Neural progenitor cell (in vitro differentiated cells): ENCODE results near the gene TNNI2. TPM values are rescaled to one million over a fixed set of nuclear protein-coding genes. Genes with fewer than 3 reads are reported as not detected.

Experiments used
- DNase-seq: peaks from one replicate; pipeline ENCODE4 v3.0.0-alpha.2; 2016; ENCODE audit warnings: low spot score
- H2AFZ ChIP-seq: fragments of 200-600 bp; sonication (generic); replicated peaks from 2 replicates; pipeline ENCODE4 v1.6.1; 2016; ENCODE audit warnings: antibody characterized with exemption
- H3F3A ChIP-seq: fragments of 200-600 bp; sonication (generic); 2 replicates; pipeline ENCODE4 v1.6.1; 2016; ENCODE audit warnings: antibody characterized with exemption, low read depth
- H3K27ac ChIP-seq: fragments of 200-600 bp; sonication (generic); 2 replicates; pipeline ENCODE4 v1.5.1; 2016; ENCODE audit warnings: mild to moderate bottlenecking
- H3K27me3 ChIP-seq: fragments of 200-600 bp; sonication (generic); 2 replicates; pipeline ENCODE4 v1.6.1; 2016; ENCODE audit warnings: mild to moderate bottlenecking, moderate library complexity
- H3K36me3 ChIP-seq: fragments of 200-600 bp; sonication (generic); 2 replicates; pipeline ENCODE4 v1.5.1; 2016
- H3K4me1 ChIP-seq: fragments of 200-600 bp; sonication (generic); 2 replicates; pipeline ENCODE4 v1.6.1; 2016; ENCODE audit warnings: mixed run types
- H3K4me2 ChIP-seq: fragments of 200-600 bp; sonication (generic); 2 replicates; pipeline ENCODE4 v1.6.1; 2016
- H3K4me3 ChIP-seq: fragments of 200-600 bp; sonication (generic); 2 replicates; pipeline ENCODE4 v1.5.1; 2016
- H3K79me2 ChIP-seq: fragments of 200-600 bp; sonication (generic); 2 replicates; pipeline ENCODE4 v1.6.1; 2016; ENCODE audit warnings: low read depth
- H3K9ac ChIP-seq: fragments of 200-600 bp; sonication (generic); 2 replicates; pipeline ENCODE4 v1.6.1; 2016
- H3K9me3 ChIP-seq: fragments of 200-600 bp; sonication (generic); 2 replicates; pipeline ENCODE4 v1.5.1; 2016; ENCODE audit warnings: low read depth
- H4K20me1 ChIP-seq: fragments of 200-600 bp; sonication (generic); 2 replicates; pipeline ENCODE4 v1.6.1; 2016; ENCODE audit warnings: low read depth
- H3K27ac Mint-ChIP-seq: 3 replicates; pipeline ENCODE4 v1.8.0; 2021; ENCODE audit warnings: mixed read lengths
- H3K27me3 Mint-ChIP-seq: 2 replicates; pipeline ENCODE4 v1.8.0; 2022; ENCODE audit warnings: low read depth, mild to moderate bottlenecking, inconsistent platforms, moderate library complexity, mixed read lengths; ENCODE audit not compliant: insufficient read depth
- H3K36me3 Mint-ChIP-seq: 3 replicates; pipeline ENCODE4 v1.8.0; 2021; ENCODE audit warnings: mixed read lengths
- H3K4me1 Mint-ChIP-seq: 3 replicates; pipeline ENCODE4 v1.8.0; 2021; ENCODE audit warnings: mixed read lengths
- H3K4me3 Mint-ChIP-seq: 3 replicates; pipeline ENCODE4 v1.8.0; 2021; ENCODE audit warnings: mild to moderate bottlenecking, moderate library complexity, mixed read lengths
- H3K9me3 Mint-ChIP-seq: 3 replicates; pipeline ENCODE4 v1.8.0; 2020; ENCODE audit warnings: mixed read lengths
- EZH2 ChIP-seq: fragments of 200-600 bp; sonication (generic); IDR thresholded peaks from 2 replicates; pipeline ENCODE4 v1.6.1; 2017; ENCODE audit warnings: antibody characterized with exemption, mild to moderate bottlenecking, moderate library complexity
- EZH2phosphoT487 ChIP-seq: fragments of 200-600 bp; sonication (generic); IDR thresholded peaks from 2 replicates; pipeline ENCODE4 v1.6.1; 2017; ENCODE audit warnings: antibody characterized with exemption
- total RNA-seq: library from RNA; depleted of rRNA; stranded (reverse); fragments of >200 nt; gene quantifications from 2 replicates; pipeline ENCODE4 v1.2.3, GENCODE V29; 2015; ENCODE audit warnings: low replicate concordance
- TF ChIP-seq, protein P1 (sequence below): fragments of 200-600 bp; sonication (generic); IDR thresholded peaks from 2 replicates; pipeline ENCODE4 v1.5.1; 2017; ENCODE audit warnings: antibody characterized with exemption, mild to moderate bottlenecking

The TNNI2 gene
- total RNA-seq, 1 donor from 2014 or later = 2.6 TPM

DNA sequence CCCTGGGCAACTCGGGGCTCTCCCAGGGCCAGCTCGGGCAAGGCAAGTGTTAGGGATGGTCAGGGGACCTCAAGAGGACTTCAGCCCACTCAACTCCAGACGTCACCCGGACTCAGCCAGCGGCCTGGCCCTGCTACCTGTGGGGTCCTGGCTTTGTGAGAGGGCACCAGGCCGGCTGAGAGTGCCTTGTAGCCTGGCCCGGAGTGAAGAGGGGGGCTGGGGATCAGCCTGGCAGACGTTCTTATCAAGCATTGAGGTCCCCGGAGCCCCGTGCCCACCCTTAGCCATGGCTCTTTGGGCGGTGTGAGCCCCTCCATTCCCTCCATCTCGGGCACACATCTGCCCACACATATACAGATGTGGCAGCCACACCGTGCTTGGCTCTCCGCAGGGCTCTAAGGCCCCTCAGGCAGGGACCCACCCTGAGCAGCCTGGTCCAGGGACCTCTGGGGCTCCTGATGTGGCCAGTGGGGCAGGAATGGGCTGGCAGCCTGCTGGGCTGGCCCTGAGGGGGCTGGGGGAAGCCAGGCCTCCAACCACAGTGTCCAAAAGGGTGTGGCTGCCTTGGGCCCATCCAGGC lies 29.4 kb downstream of the TNNI2 start:
- Mint-ChIP-seq H3K4me1 (peaks cover 43% of the 10 kb centered on the region), H3K9me3 (no peaks in the 10 kb centered on the region), H3K27me3 (peaks cover 13% of the 10 kb centered on the region), H3K36me3 (no peaks in the 10 kb centered on the region), H3K4me3 (no peak overlapping the region), H3K27ac (no peak overlapping the region)
- Histone ChIP-seq H3F3A (no peaks in the 10 kb centered on the region), H3K27me3 (peaks cover 16% of the 10 kb centered on the region), H3K9ac (no peak overlapping the region), H3K4me3 (no peak overlapping the region), H3K79me2 (no peaks in the 10 kb centered on the region), H3K4me2 (no peak overlapping the region), H4K20me1 (no peaks in the 10 kb centered on the region), H3K27ac (no peak overlapping the region), H3K9me3 (no peaks in the 10 kb centered on the region), H2AFZ (no peak overlapping the region), H3K36me3 (no peaks in the 10 kb centered on the region), H3K4me1 (peaks cover 15% of the 10 kb centered on the region)
- TF ChIP-seq, protein P1, sequence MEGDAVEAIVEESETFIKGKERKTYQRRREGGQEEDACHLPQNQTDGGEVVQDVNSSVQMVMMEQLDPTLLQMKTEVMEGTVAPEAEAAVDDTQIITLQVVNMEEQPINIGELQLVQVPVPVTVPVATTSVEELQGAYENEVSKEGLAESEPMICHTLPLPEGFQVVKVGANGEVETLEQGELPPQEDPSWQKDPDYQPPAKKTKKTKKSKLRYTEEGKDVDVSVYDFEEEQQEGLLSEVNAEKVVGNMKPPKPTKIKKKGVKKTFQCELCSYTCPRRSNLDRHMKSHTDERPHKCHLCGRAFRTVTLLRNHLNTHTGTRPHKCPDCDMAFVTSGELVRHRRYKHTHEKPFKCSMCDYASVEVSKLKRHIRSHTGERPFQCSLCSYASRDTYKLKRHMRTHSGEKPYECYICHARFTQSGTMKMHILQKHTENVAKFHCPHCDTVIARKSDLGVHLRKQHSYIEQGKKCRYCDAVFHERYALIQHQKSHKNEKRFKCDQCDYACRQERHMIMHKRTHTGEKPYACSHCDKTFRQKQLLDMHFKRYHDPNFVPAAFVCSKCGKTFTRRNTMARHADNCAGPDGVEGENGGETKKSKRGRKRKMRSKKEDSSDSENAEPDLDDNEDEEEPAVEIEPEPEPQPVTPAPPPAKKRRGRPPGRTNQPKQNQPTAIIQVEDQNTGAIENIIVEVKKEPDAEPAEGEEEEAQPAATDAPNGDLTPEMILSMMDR = no peak
- TF ChIP-seq EZH2 (no peak), EZH2phosphoT487 (no peak)
- no peak for DNase-seq

DNA sequence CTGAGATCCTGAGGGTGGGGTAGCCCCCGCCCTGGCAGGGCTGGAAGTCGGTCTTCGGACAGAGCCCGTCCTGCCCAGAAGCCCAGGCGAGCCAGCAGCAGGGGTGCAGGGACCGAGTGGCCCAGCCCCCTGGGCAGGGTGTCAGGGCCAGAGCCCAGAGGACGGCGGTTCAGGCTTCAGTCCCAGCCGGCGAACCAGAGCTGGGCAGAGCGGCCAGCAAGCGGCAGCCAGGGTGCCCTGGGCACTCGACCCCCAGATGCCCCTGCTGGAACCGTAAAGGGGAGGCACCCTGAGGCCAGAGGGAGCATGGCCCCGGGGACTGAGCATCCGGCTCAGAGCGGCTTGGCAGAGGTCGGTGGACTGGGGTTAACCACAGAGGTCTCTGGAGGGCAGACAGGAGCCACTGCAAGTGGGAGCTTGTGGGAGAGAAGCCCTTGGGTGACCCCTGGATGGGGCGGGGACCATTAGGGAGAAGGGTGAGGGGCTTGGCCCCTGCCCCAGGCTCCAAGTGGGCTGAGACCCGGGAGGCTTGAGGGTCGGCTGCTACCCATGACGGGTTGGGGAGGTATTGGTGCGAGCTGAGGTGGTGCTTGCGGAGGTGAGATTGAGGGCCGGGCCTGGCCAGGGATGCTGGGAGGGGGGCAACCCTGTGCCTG lies 30.0 kb downstream of the TNNI2 start:
- peak overlapping the region; percentile 93 for H3K27ac Mint-ChIP-seq
- H3K27ac ChIP-seq = no peak overlapping the region
- H3F3A ChIP-seq = no peaks in the 10 kb centered on the region
- H4K20me1 ChIP-seq = no peaks in the 10 kb centered on the region
- H2AFZ ChIP-seq = no peak overlapping the region
- DNase-seq = no peak
- H3K27me3 Mint-ChIP-seq = peaks cover 14% of the 10 kb centered on the region
- H3K79me2 ChIP-seq = no peaks in the 10 kb centered on the region
- H3K4me3 Mint-ChIP-seq = no peak overlapping the region
- H3K4me3 ChIP-seq = no peak overlapping the region
- no peaks in the 10 kb centered on the region for H3K36me3 Mint-ChIP-seq
- H3K9ac ChIP-seq = no peak overlapping the region
- peaks cover 13% of the 10 kb centered on the region for H3K4me1 ChIP-seq
- TF ChIP-seq, protein P1 = no peak
- no peak for TF ChIP-seq EZH2
- no peak for TF ChIP-seq EZH2phosphoT487
- peaks cover 47% of the 10 kb centered on the region for H3K4me1 Mint-ChIP-seq
- H3K36me3 ChIP-seq = no peaks in the 10 kb centered on the region
- no peak overlapping the region for H3K4me2 ChIP-seq
- no peaks in the 10 kb centered on the region for H3K9me3 Mint-ChIP-seq
- H3K9me3 ChIP-seq = no peaks in the 10 kb centered on the region
- H3K27me3 ChIP-seq = peaks cover 16% of the 10 kb centered on the region

- Mint-ChIP-seq H3K9me3 (no peaks in the 10 kb centered on the region), H3K27me3 (peaks cover 12% of the 10 kb centered on the region), H3K4me1 (peaks cover 38% of the 10 kb centered on the region), H3K36me3 (no peaks in the 10 kb centered on the region), H3K27ac (peak overlapping the region; percentile 93), H3K4me3 (no peak overlapping the region)
- no peak overlapping the region for H2AFZ ChIP-seq
- H4K20me1 ChIP-seq = no peaks in the 10 kb centered on the region
- no peaks in the 10 kb centered on the region for H3K9me3 ChIP-seq
- H3K27ac ChIP-seq = no peak overlapping the region
- DNase-seq = peak; percentile 30
- no peaks in the 10 kb centered on the region for H3F3A ChIP-seq
- TF ChIP-seq, protein P1 = peak; percentile 37
- TF ChIP-seq EZH2 (no peak), EZH2phosphoT487 (no peak)
- no peak overlapping the region for H3K9ac ChIP-seq
- no peak overlapping the region for H3K4me2 ChIP-seq
- no peak overlapping the region for H3K4me3 ChIP-seq
- no peaks in the 10 kb centered on the region for H3K36me3 ChIP-seq
- H3K4me1 ChIP-seq = peaks cover 4% of the 10 kb centered on the region
- H3K79me2 ChIP-seq = no peaks in the 10 kb centered on the region
- H3K27me3 ChIP-seq = peaks cover 16% of the 10 kb centered on the region
Measured at GRCh38 chr11:1869427-1870325, 30.9 kb downstream of the TNNI2 start.
